ENCODE measurements around the gene CEMP1. TPM values are rescaled to one million over a fixed set of nuclear protein-coding genes. Genes with fewer than 3 reads are reported as not detected.

CEMP1 gene
- total RNA-seq, 1 donor from 2014 or later = 0.16 TPM

GRCh38 chr16:2526135-2526534, 5.1 kb downstream of the CEMP1 start:
- H3K27me3 Mint-ChIP-seq = no peaks in the 10 kb centered on the region
- no peak overlapping the region for H3K27ac Mint-ChIP-seq
- ChIA-PET CTCF (no interaction called here), POLR2A (no interaction called here)
- H3K4me1 Mint-ChIP-seq = peaks cover 19% of the 10 kb centered on the region
- no peak overlapping the region for H3K4me3 Mint-ChIP-seq
- ATAC-seq (ENCODE audit: low read depth) (no peak), DNase-seq (no peak)
- no peaks in the 10 kb centered on the region for H3K9me3 Mint-ChIP-seq
- no peak for TF ChIP-seq CTCF (IDR thresholded peaks at IDR 0.05)
- H3K36me3 Mint-ChIP-seq (ENCODE audit: low read depth) = peaks cover 59% of the 10 kb centered on the region
- intact Hi-C loops (cut with micrococcal nuclease) = no loop called here

- DNase-seq (no peak), ATAC-seq (ENCODE audit: low read depth) (no peak)
- Mint-ChIP-seq H3K9me3 (no peaks in the 10 kb centered on the region), H3K27ac (peak overlapping the region; percentile 25), H3K4me3 (no peak overlapping the region), H3K4me1 (peaks cover 23% of the 10 kb centered on the region), H3K27me3 (no peaks in the 10 kb centered on the region), H3K36me3 (ENCODE audit: low read depth) (peaks cover 61% of the 10 kb centered on the region)
- intact Hi-C loops (cut with micrococcal nuclease) = no loop called here
- ChIA-PET POLR2A (interaction anchor here (1.5 to 1.9 kb wide), 2 partner anchors 8 to 10 kb away, joined by 4 to 5 read pairs; partner anchors contain the start of gene ATP6V0C), CTCF (no interaction called here)
- TF ChIP-seq CTCF (IDR thresholded peaks at IDR 0.05) = no peak
Observed at GRCh38 chr16:2524339-2524938, 6.8 kb downstream of the CEMP1 start.

GRCh38 chr16:2523801-2524231, 7.4 kb downstream of the CEMP1 start:
- H3K27me3 Mint-ChIP-seq = no peaks in the 10 kb centered on the region
- no peak for TF ChIP-seq CTCF (IDR thresholded peaks at IDR 0.05)
- H3K36me3 Mint-ChIP-seq (ENCODE audit: low read depth) = peaks cover 63% of the 10 kb centered on the region
- ATAC-seq (ENCODE audit: low read depth) = no peak
- H3K4me3 Mint-ChIP-seq = no peak overlapping the region
- no peaks in the 10 kb centered on the region for H3K9me3 Mint-ChIP-seq
- peaks cover 28% of the 10 kb centered on the region for H3K4me1 Mint-ChIP-seq
- no peak overlapping the region for H3K27ac Mint-ChIP-seq
- intact Hi-C loops (cut with micrococcal nuclease) = no loop called here
- no peak for DNase-seq
- CTCF ChIA-PET = no interaction called here
- POLR2A ChIA-PET = interaction anchor here (1.5 to 1.9 kb wide), 2 partner anchors 8 to 10 kb away, joined by 4 to 5 read pairs; partner anchors contain the start of gene ATP6V0C

GRCh38 chr16:2520784-2521531, 10.2 kb downstream of the CEMP1 start:
- CTCF ChIA-PET = interaction anchor here (0.9 to 1.9 kb wide), 3 partner anchors 11 to 14 kb away, joined by 3 to 7 read pairs (median 6); no protein-coding TSS in a partner anchor
- POLR2A ChIA-PET = interaction anchor here (0.7 to 2.0 kb wide), 13 partner anchors 8 to 1895 kb away, joined by 3 to 76 read pairs (median 5); partner anchors contain the start of genes CEMP1, PDPK1 and TBC1D24

More at GRCh38 chr16:2520784-2521531, 10.2 kb downstream of the CEMP1 start:
- peaks cover 60% of the 10 kb centered on the region for H3K36me3 Mint-ChIP-seq (ENCODE audit: low read depth)
- no peaks in the 10 kb centered on the region for H3K27me3 Mint-ChIP-seq
- no peak for TF ChIP-seq CTCF (IDR thresholded peaks at IDR 0.05)
- peak overlapping the region; percentile 94 for H3K27ac Mint-ChIP-seq
- peak overlapping the region; percentile 91 for H3K4me3 Mint-ChIP-seq
- ATAC-seq (ENCODE audit: low read depth) = peak; percentile 83
- DNase-seq = peak; percentile 57
- no peaks in the 10 kb centered on the region for H3K9me3 Mint-ChIP-seq
- peaks cover 54% of the 10 kb centered on the region for H3K4me1 Mint-ChIP-seq
- intact Hi-C loops (cut with micrococcal nuclease) = loop anchor here (1.0 kb wide), 1 partner anchor 11 kb away; no protein-coding TSS in a partner anchor

Measured in activated B cell treated with CpG ODN at 0.5 μM for 24 hours (primary cell).